Liver (tissue), 9 donors: ENCODE results near the gene CDCA4. TPM values are rescaled to one million over a fixed set of nuclear protein-coding genes. Genes with fewer than 3 reads are reported as not detected.

Experiments used
- DNase-seq: peaks from one replicate; pipeline ENCODE4 v3.0.0-alpha.2; 2017; ENCODE audit warnings: low spot score
- H3K27ac ChIP-seq, 2 donors: one replicate each; pipeline ENCODE4 v1.7.0; 2013; ENCODE audit warnings: inconsistent platforms in 2 of 2, low read length in 2 of 2, control low read depth in 1 of 2, low read depth in 1 of 2, mild to moderate bottlenecking in 1 of 2
- H3K27me3 ChIP-seq, 4 donors: one replicate each; pipeline versions ENCODE4 v1.6.1 to v1.7.0; 2013; ENCODE audit warnings: low read length in 3 of 4, inconsistent platforms in 1 of 4, mild to moderate bottlenecking in 1 of 4, moderate library complexity in 1 of 4; ENCODE audit not compliant: control insufficient read depth in 4 of 4, insufficient read depth in 4 of 4
- H3K36me3 ChIP-seq, 4 donors: one replicate each; pipeline versions ENCODE4 v1.6.1 to v1.7.0; 2013; ENCODE audit warnings: low read length in 3 of 4, mild to moderate bottlenecking in 3 of 4, low read depth in 1 of 4, moderate library complexity in 1 of 4; ENCODE audit not compliant: control insufficient read depth in 4 of 4, insufficient read depth in 3 of 4
- H3K4me1 ChIP-seq, 4 donors: one replicate each; pipeline versions ENCODE4 v1.6.1 to v1.7.0; 2013; ENCODE audit warnings: low read length in 3 of 4, mild to moderate bottlenecking in 3 of 4, moderate library complexity in 1 of 4; ENCODE audit not compliant: control insufficient read depth in 4 of 4, insufficient read depth in 4 of 4
- H3K4me3 ChIP-seq, 3 donors: one replicate each; pipeline versions ENCODE4 v1.6.1 to v1.7.0; 2013; ENCODE audit warnings: low read length in 3 of 3, control low read depth in 1 of 3, low read depth in 1 of 3, mild to moderate bottlenecking in 1 of 3
- H3K9ac ChIP-seq, 2 donors: one replicate each; pipeline ENCODE4 v1.7.0; 2013; ENCODE audit warnings: low read length in 2 of 2, mild to moderate bottlenecking in 2 of 2, moderate library complexity in 2 of 2, control low read depth in 1 of 2, low read depth in 1 of 2
- H3K9me3 ChIP-seq, 4 donors: one replicate each; pipeline versions ENCODE4 v1.6.1 to v1.7.0; 2013; ENCODE audit warnings: low read length in 3 of 4; ENCODE audit not compliant: control insufficient read depth in 4 of 4
- EGR1 ChIP-seq, 2 donors: IDR thresholded peaks; 2 replicates each; pipeline ENCODE4 v1.6.1; 2016 to 2018; ENCODE audit warnings: antibody characterized with exemption in 2 of 2, low read depth in 2 of 2
- FOXA1 ChIP-seq: IDR thresholded peaks from 2 replicates; pipeline ENCODE4 v1.6.1; 2016; ENCODE audit warnings: antibody characterized with exemption
- FOXA2 ChIP-seq: IDR thresholded peaks from 2 replicates; pipeline ENCODE4 v1.6.1; 2016; ENCODE audit warnings: antibody characterized with exemption
- GABPA ChIP-seq, 2 donors: IDR thresholded peaks in 1 of 2; conservative IDR thresholded peaks in 1 of 2; 2 replicates each; pipeline ENCODE4 v1.6.1; 2016; ENCODE audit warnings: antibody characterized with exemption in 2 of 2, mild to moderate bottlenecking in 1 of 2, moderate library complexity in 1 of 2
- HNF4A ChIP-seq, 2 donors: conservative IDR thresholded peaks; 2 replicates each; pipeline ENCODE4 v1.6.1; 2016; ENCODE audit warnings: antibody characterized with exemption in 2 of 2, mild to moderate bottlenecking in 2 of 2
- HNF4G ChIP-seq: IDR thresholded peaks from 2 replicates; pipeline ENCODE4 v1.6.1; 2016; ENCODE audit warnings: antibody characterized with exemption
- JUND ChIP-seq, 2 donors: IDR thresholded peaks; 2 replicates each; pipeline ENCODE4 v1.6.1; 2016; ENCODE audit warnings: antibody characterized with exemption in 2 of 2
- NR2F2 ChIP-seq: IDR thresholded peaks from 2 replicates; pipeline ENCODE4 v1.6.1; 2016; ENCODE audit warnings: antibody characterized with exemption
- RAD21 ChIP-seq, 2 donors: IDR thresholded peaks; 2 replicates each; pipeline ENCODE4 v1.6.1; 2016; ENCODE audit warnings: antibody characterized with exemption in 2 of 2, mild to moderate bottlenecking in 2 of 2
- RXRA ChIP-seq, 2 donors: IDR thresholded peaks; 2 replicates each; pipeline ENCODE4 v1.6.1; 2017 to 2018; ENCODE audit warnings: antibody characterized with exemption in 2 of 2, mild to moderate bottlenecking in 1 of 2
- SP1 ChIP-seq: IDR thresholded peaks from 2 replicates; pipeline ENCODE4 v1.6.1; 2018; ENCODE audit warnings: antibody characterized with exemption, mild to moderate bottlenecking
- TAF1 ChIP-seq: conservative IDR thresholded peaks from 2 replicates; pipeline ENCODE4 v1.6.1; 2016; ENCODE audit warnings: antibody characterized with exemption, mild to moderate bottlenecking
- YY1 ChIP-seq: IDR thresholded peaks from 2 replicates; pipeline ENCODE4 v1.6.1; 2016; ENCODE audit warnings: antibody characterized with exemption, mild to moderate bottlenecking
- ZBTB33 ChIP-seq: IDR thresholded peaks from 2 replicates; pipeline ENCODE4 v1.6.1; 2016; ENCODE audit warnings: antibody characterized with exemption
- WGBS: extraction: QIAGEN DNeasy Blood & Tissue Kit; methylation state at CpG from one replicate; pipeline ENCODE4 v1.1.7; 2013; 5-methylcytosine and 5-hydroxymethylcytosine counted together
- polyA plus RNA-seq, 2 donors: library from polyadenylated mRNA; stranded (reverse) in 1 of 2; unstranded in 1 of 2; fragments of 200-250 nt in 1 of 2; fragments of >200 nt in 1 of 2; fragmentation: Nextera tagmentation in 1 of 2; extraction: Ambion mirVana in 1 of 2; gene quantifications; one replicate each; pipeline versions ENCODE4 v1.2.1 to v1.2.3, GENCODE V29; 2013 to 2015
- total RNA-seq, 2 donors: library from RNA; depleted of rRNA; stranded (reverse); fragments of >200 nt; gene quantifications; one replicate each; pipeline ENCODE4 v1.2.3, GENCODE V29; 2014
- TF ChIP-seq, protein P1 (sequence below): fragments of 150-350 bp; IDR thresholded peaks from 2 replicates; pipeline ENCODE4 v1.5.1; 2017; ENCODE audit warnings: improper control_type of control experiment, low read depth, low read length; ENCODE audit not compliant: missing input control
- TF ChIP-seq, protein P2 (sequence below): IDR thresholded peaks from 2 replicates; pipeline ENCODE4 v1.6.1; 2016; ENCODE audit warnings: antibody characterized with exemption
- TF ChIP-seq, protein P3 (sequence below): IDR thresholded peaks from 2 replicates; pipeline ENCODE4 v1.6.1; 2016; ENCODE audit warnings: antibody characterized with exemption, mild to moderate bottlenecking
- TF ChIP-seq, protein P4 (sequence below): IDR thresholded peaks from 2 replicates; pipeline ENCODE4 v1.6.1; 2016; ENCODE audit warnings: antibody characterized with exemption
- donor health status: healthy.
- donor health status: healthy.
- donor health status: healthy.
- donor health status: healthy.
- donor health status: healthy.

Gene CDCA4
- total and polyA plus RNA-seq, 4 donors = 1.2 to 34.5 (median 2.7) TPM

- H3K4me3 ChIP-seq = no peak overlapping the region
- no peak overlapping the region for H3K27ac ChIP-seq
- 70% methylated on average over 22 of the region's 22 CpGs for WGBS
- peaks cover 0 to 2% (median 0%) of the 10 kb centered on the region in 4 donors for H3K27me3 ChIP-seq
- no peaks in the 10 kb centered on the region for H3K9me3 ChIP-seq
- no peak for TF ChIP-seq HNF4G
- TF ChIP-seq GABPA (IDR thresholded peaks at IDR 0.05 in 1 of 2, conservative IDR thresholded peaks at IDR 0.05 in 1 of 2) = no peak
- H3K4me1 ChIP-seq = peaks cover 0 to 9% (median 2%) of the 10 kb centered on the region in 4 donors
- DNase-seq = no peak
- H3K36me3 ChIP-seq = no peaks in the 10 kb centered on the region
- H3K9ac ChIP-seq = no peak overlapping the region
These were observed 38.4 kb upstream of the CDCA4 start for GRCh38 chr14:105059035-105059924.

DNA sequence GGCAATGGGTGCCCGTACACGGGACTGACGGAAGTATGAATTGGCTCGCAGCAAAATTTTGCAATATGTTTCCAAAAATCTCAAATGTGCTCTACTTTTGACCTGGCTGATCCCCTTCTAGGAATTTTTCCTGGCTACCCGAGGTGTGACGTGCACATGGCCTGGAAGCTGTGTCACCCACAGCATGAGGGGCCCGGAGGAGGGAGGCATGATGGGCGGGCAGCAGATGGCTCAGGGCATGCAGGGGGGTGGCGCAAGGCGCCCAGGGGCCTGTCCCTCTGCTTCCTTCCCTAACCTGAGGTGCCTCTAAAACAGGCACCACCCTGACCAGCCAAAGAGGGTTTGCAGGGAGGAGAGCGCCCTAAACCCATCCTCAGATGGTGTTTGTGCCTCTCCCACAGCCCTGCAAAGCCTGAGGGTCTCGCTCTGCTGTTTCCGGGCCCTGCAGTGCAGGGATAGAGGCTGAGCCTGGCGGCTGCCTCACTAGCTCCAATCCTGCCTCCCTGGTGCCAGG is 37.7 kb upstream of the CDCA4 start:
- Histone ChIP-seq H3K4me3 (no peak overlapping the region), H3K27me3 (peaks cover 0 to 2% (median 0%) of the 10 kb centered on the region in 4 donors), H3K4me1 (peaks cover 0 to 9% (median 2%) of the 10 kb centered on the region in 4 donors), H3K9ac (no peak overlapping the region), H3K27ac (no peak overlapping the region), H3K9me3 (no peaks in the 10 kb centered on the region), H3K36me3 (no peaks in the 10 kb centered on the region)
- no peak for DNase-seq
- WGBS = 86% methylated on average over 14 of the region's 14 CpGs
- TF ChIP-seq HNF4G = no peak
- TF ChIP-seq, protein P1, sequence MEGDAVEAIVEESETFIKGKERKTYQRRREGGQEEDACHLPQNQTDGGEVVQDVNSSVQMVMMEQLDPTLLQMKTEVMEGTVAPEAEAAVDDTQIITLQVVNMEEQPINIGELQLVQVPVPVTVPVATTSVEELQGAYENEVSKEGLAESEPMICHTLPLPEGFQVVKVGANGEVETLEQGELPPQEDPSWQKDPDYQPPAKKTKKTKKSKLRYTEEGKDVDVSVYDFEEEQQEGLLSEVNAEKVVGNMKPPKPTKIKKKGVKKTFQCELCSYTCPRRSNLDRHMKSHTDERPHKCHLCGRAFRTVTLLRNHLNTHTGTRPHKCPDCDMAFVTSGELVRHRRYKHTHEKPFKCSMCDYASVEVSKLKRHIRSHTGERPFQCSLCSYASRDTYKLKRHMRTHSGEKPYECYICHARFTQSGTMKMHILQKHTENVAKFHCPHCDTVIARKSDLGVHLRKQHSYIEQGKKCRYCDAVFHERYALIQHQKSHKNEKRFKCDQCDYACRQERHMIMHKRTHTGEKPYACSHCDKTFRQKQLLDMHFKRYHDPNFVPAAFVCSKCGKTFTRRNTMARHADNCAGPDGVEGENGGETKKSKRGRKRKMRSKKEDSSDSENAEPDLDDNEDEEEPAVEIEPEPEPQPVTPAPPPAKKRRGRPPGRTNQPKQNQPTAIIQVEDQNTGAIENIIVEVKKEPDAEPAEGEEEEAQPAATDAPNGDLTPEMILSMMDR = no peak
- TF ChIP-seq, protein P2, sequence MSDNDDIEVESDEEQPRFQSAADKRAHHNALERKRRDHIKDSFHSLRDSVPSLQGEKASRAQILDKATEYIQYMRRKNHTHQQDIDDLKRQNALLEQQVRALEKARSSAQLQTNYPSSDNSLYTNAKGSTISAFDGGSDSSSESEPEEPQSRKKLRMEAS = no peak
- TF ChIP-seq JUND (IDR thresholded peaks at IDR 0.05) = no peak
- no peak for TF ChIP-seq SP1

- peaks cover 0 to 5% (median 2%) of the 10 kb centered on the region in 4 donors for H3K4me1 ChIP-seq
- WGBS = 48% methylated on average over 22 of the region's 22 CpGs
- no peak overlapping the region for H3K9ac ChIP-seq
- peaks cover 0 to 2% (median 0%) of the 10 kb centered on the region in 4 donors for H3K27me3 ChIP-seq
- H3K9me3 ChIP-seq = no peaks in the 10 kb centered on the region
- H3K27ac ChIP-seq = no peak overlapping the region
- DNase-seq = no peak
- no peaks in the 10 kb centered on the region for H3K36me3 ChIP-seq
- H3K4me3 ChIP-seq = no peak overlapping the region
- TF ChIP-seq FOXA2 (no peak), RAD21 (IDR thresholded peaks at IDR 0.05) (no peak), EGR1 (IDR thresholded peaks at IDR 0.05; ENCODE audit: low read depth in 2 of 2) (no peak), SP1 (no peak), GABPA (IDR thresholded peaks at IDR 0.05 in 1 of 2, conservative IDR thresholded peaks at IDR 0.05 in 1 of 2) (no peak), JUND (IDR thresholded peaks at IDR 0.05) (no peak), HNF4G (no peak), NR2F2 (no peak), RXRA (IDR thresholded peaks at IDR 0.05) (no peak), FOXA1 (no peak), ZBTB33 (no peak), YY1 (no peak), TAF1 (no peak), HNF4A (conservative IDR thresholded peaks at IDR 0.05) (no peak)
- TF ChIP-seq, protein P3, sequence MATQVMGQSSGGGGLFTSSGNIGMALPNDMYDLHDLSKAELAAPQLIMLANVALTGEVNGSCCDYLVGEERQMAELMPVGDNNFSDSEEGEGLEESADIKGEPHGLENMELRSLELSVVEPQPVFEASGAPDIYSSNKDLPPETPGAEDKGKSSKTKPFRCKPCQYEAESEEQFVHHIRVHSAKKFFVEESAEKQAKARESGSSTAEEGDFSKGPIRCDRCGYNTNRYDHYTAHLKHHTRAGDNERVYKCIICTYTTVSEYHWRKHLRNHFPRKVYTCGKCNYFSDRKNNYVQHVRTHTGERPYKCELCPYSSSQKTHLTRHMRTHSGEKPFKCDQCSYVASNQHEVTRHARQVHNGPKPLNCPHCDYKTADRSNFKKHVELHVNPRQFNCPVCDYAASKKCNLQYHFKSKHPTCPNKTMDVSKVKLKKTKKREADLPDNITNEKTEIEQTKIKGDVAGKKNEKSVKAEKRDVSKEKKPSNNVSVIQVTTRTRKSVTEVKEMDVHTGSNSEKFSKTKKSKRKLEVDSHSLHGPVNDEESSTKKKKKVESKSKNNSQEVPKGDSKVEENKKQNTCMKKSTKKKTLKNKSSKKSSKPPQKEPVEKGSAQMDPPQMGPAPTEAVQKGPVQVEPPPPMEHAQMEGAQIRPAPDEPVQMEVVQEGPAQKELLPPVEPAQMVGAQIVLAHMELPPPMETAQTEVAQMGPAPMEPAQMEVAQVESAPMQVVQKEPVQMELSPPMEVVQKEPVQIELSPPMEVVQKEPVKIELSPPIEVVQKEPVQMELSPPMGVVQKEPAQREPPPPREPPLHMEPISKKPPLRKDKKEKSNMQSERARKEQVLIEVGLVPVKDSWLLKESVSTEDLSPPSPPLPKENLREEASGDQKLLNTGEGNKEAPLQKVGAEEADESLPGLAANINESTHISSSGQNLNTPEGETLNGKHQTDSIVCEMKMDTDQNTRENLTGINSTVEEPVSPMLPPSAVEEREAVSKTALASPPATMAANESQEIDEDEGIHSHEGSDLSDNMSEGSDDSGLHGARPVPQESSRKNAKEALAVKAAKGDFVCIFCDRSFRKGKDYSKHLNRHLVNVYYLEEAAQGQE = no peak
- TF ChIP-seq, protein P2 = no peak
- TF ChIP-seq, protein P4, sequence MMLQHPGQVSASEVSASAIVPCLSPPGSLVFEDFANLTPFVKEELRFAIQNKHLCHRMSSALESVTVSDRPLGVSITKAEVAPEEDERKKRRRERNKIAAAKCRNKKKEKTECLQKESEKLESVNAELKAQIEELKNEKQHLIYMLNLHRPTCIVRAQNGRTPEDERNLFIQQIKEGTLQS = no peak
These were observed 35.5 kb upstream of the CDCA4 start for GRCh38 chr14:105056303-105056831.
